ENCODE measurements around the gene WDR5.
A peak's percentile ranks its signal among the peaks of the same experiment; 100 is the strongest.

Gene WDR5

DNA sequence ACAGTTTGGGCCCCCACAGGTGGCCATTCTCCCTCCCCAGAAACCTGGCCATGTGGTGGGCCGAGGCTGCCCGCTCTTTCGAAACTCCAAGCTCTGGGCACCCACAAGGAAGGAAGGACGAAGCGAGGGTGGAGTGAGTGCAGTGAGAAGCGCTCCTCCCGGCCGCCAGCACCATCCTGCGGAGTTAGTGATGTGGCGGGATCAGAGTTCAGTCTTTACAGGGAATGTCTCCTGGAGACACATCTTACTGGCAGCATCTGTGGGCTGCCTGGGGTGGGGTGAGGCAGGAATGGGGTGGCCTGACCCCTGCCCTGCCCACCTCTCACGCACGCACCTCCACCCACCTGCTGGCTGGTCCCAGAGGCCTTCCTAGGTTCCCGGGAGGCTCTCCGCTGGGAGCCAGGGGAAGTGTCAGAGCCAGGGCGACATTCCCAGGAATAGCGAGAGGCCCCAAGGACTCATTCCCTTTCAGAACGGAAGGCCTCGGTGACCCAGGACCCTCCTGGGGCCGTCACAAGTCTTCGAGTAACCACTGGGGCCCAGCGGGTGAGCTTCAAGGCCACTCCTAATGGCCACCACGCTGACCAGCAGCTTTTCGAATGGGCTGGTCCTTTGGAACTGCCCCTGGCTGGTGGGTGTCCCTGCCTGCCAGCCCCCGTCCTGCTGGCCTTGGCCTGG lies 34.0 kb downstream of the WDR5 start:
- Mint-ChIP-seq H3K4me1 (ENCODE audit: low read depth in 2 of 2) (peaks cover 0 to 7% of the 10 kb centered on the region in 2 donors), H3K27ac (no peak overlapping the region), H3K27me3 (no peaks in the 10 kb centered on the region), H3K4me3 (no peak overlapping the region), H3K36me3 (ENCODE audit: insufficient read depth) (peaks cover 3% of the 10 kb centered on the region), H3K9me3 (no peaks in the 10 kb centered on the region)
- DNase-seq: no peak
- ATAC-seq (replicated peaks): no peak

DNA sequence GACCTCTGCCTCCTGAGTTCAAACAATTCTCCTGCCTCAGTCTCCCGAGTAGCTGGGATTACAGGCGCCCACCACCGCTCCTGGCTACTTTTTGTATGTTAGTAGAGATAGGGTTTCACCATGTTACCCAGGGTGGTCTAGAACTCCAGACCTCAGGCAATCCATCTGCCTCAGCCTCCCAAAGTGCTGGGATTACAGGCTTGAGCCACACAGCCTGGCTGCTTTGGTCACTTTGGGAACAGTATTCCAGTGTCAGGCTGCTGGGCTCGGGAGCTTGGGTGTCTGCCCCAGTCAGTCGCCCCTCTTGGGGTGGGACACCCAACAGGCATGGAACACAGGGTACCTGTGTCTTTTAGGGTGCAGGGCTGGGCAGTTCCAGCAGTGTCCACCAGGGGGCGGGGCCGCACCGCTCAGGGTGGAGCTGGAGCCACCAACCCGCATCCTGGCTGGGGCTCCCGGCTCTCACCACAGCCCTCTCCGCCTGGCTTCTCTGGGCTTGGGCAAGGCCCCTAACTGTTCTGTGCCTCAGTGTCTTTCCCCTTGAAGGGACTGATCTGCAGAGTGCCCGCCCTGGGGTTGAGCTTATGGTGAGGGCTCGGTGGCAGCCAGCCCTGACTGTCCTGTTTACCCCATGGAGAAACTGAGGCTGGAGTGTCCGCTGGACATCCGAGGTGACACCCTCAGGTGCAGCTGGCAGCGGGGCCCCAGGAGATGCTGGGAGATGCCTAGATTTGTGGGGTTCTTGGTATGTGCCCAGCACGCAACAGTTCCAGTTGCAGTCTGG lies 34.8 kb downstream of the WDR5 start:
- no peak overlapping the region for H3K27ac Mint-ChIP-seq
- no peaks in the 10 kb centered on the region for H3K27me3 Mint-ChIP-seq
- DNase-seq: no peak
- H3K9me3 Mint-ChIP-seq: no peaks in the 10 kb centered on the region
- H3K4me1 Mint-ChIP-seq (ENCODE audit: low read depth in 2 of 2): peaks cover 0 to 6% of the 10 kb centered on the region in 2 donors
- no peak overlapping the region for H3K4me3 Mint-ChIP-seq
- ATAC-seq (replicated peaks): no peak
- peaks cover 3% of the 10 kb centered on the region for H3K36me3 Mint-ChIP-seq (ENCODE audit: insufficient read depth)

DNA sequence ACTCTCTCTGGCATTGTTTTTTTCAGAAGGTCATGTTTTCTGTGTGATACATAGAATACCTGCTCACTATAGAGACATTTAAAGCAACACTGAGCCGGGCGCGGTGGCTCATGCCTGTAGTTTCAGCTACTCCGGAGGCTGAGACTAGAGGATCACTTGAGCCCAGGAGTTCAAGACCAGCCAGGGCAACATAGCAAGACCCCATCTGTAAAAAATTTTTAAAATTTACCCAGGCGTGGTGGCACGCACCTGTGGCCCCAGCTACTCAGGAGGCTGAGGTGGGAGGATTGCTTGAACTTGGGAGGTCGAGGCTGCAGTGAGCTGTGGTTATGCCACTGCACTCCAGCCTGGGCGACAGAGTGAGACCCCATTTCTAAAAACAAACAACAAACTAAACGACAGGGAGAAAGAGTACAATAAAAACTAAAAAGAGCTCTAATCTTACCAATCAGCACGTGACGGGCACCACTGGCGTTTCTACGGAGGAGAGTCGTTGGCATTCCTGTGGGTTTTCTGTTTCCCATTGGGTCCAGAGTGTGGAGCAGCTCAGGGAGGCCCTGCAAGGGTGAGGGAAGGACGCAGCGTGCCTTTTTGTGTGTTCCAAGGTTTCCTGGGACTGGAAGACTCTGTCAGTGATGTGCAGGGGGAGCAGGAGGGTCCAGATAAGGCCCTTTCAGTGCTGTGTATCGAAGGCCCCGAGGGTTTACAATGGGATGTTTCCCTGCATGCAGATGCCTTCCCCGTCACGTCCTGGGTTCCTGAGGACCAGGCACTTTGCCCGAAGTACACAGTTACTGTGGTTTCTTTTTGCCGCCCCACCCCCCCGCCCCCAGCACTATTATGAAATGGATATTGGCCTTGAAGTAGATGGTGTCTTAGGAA lies 35.7 kb downstream of the WDR5 start:
- Mint-ChIP-seq H3K27ac (no peak overlapping the region), H3K27me3 (no peaks in the 10 kb centered on the region), H3K4me1 (ENCODE audit: low read depth in 2 of 2) (peaks cover 0 to 5% of the 10 kb centered on the region in 2 donors), H3K9me3 (no peaks in the 10 kb centered on the region), H3K36me3 (ENCODE audit: insufficient read depth) (peaks cover 3% of the 10 kb centered on the region), H3K4me3 (no peak overlapping the region)
- ATAC-seq (replicated peaks) (no peak), DNase-seq (no peak)

DNA sequence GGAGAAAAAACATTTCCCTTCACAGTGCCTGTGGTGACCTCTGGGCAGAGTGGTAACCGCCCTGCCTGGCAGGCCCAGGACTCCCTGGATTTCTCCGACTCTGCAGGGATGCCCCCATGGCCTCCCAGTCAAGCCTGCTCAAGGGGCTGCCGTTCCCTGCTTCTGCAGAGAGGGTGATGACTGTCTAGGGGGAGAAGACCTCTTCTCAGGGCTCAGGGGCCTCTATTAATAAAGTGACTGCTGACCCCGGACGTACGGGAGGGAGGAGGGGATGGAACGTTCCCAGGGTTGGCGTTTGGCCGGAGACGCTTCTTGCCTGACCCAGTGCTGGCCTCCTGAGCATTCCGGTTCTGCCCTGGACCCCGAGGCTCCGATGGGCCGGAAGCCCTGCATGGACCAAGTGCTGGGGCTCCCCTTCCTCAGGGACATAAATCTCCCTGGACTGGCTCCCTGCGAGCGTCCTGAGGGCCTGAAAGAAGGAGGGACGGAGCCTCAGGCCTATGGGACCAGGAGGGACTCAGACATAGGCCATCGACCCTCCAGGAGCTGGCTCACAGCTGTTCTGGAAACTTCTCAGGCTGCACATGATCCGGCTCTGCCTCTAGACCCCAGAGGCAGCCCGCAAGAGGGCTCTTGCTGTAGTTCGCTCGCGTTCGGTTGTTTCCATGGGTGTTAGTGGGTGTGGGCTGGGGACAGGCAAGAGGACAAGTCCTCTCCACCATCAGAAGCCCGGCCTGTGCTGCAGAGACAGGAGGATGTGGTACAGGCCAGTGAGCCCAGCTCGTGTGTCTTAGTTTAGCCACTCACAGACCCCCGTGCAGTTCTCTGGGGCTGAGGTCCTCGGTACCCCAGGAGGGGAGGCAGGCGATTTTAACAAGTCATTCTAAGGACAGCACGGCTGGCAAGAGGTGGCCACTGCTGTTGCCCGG lies 36.6 kb downstream of the WDR5 start:
- H3K4me3 Mint-ChIP-seq: no peak overlapping the region
- H3K27me3 Mint-ChIP-seq: no peaks in the 10 kb centered on the region
- ATAC-seq (replicated peaks) (no peak), DNase-seq (no peak)
- H3K27ac Mint-ChIP-seq: peak overlapping the region in 1 of 2 donors; percentile 31
- peaks cover 0 to 5% of the 10 kb centered on the region in 2 donors for H3K4me1 Mint-ChIP-seq (ENCODE audit: low read depth in 2 of 2)
- H3K9me3 Mint-ChIP-seq: no peaks in the 10 kb centered on the region
- peaks cover 3% of the 10 kb centered on the region for H3K36me3 Mint-ChIP-seq (ENCODE audit: insufficient read depth)

DNA sequence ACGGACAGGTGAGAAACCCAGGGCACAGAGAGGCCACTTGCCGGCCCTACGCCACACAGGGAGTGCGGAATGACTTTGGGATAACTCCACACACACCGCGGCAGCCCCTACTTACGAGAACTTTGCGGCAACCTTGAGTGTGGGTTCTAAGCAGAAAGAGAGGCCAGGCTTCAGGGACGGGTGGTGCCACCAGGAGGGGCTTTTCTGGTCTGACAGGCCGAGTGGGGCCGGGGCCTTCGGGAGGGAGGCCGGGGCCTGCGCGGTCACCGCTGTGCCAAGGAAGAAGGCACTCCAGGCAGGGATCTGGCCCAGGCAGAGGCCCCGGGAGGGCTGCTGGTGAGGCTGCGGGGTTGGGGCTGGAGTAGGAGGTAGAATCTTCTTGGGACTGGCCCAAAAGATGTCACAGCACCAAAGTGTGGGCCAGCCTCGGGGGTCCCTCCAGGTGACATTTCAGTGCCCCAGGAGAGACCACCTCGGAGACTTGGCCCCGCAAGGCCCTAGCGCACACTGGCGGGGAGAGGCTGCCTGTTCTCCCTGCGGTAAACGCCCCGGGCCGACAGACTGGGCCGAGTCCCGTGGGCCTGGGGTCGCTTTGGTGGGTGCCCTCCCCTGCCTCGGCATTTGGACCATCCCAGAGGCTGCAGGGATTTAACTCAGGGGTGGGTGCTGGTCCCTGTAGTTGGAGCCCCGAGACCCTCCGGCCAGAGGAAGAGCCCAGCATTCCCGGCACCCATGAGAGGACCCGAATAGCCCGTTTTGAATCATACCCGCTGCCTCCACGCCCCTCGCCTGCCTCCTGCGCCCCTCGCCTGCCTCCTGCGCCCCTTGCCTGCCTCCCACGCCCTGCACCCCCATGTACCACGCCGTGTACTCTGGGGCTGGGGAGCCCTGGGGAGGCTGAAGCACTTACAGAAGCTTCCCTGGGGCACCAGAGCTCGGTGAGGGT lies 37.5 kb downstream of the WDR5 start:
- no peak for DNase-seq
- peak overlapping the region in 1 of 2 donors; percentile 31 for H3K27ac Mint-ChIP-seq

DNA sequence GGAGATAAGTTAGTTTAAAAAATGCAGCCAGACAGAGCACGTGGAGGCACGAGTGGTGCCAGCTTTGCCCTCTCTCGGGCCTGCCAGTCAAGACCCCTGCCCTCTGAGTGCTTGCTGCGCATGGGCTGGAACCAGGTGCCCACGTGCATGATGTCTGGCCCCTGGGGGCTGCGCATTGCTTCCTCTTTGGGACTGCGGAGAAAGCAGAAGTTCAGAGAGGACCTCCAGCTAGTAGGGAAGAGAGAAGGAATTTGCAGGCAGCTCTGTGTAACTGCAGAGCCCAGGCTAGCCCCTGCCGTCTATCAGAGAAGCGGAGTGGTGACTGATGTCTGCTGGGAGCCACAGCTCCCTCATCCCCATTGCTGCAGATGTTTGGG lies 38.2 kb downstream of the WDR5 start:
- ATAC-seq (replicated peaks) (no peak), DNase-seq (no peak)
- Mint-ChIP-seq H3K27me3 (no peaks in the 10 kb centered on the region), H3K4me1 (ENCODE audit: low read depth in 2 of 2) (peaks cover 2 to 7% of the 10 kb centered on the region in 2 donors), H3K4me3 (no peak overlapping the region), H3K36me3 (ENCODE audit: insufficient read depth) (peaks cover 3% of the 10 kb centered on the region), H3K9me3 (no peaks in the 10 kb centered on the region), H3K27ac (no peak overlapping the region)

More for the DNA sequence above, 37.5 kb downstream of the WDR5 start:
- H3K36me3 Mint-ChIP-seq (ENCODE audit: insufficient read depth): peaks cover 3% of the 10 kb centered on the region
- H3K4me1 Mint-ChIP-seq (ENCODE audit: low read depth in 2 of 2): peaks cover 0 to 5% of the 10 kb centered on the region in 2 donors
- H3K27me3 Mint-ChIP-seq: no peaks in the 10 kb centered on the region
- H3K4me3 Mint-ChIP-seq: no peak overlapping the region
- no peak for ATAC-seq (replicated peaks)
- no peaks in the 10 kb centered on the region for H3K9me3 Mint-ChIP-seq

DNA sequence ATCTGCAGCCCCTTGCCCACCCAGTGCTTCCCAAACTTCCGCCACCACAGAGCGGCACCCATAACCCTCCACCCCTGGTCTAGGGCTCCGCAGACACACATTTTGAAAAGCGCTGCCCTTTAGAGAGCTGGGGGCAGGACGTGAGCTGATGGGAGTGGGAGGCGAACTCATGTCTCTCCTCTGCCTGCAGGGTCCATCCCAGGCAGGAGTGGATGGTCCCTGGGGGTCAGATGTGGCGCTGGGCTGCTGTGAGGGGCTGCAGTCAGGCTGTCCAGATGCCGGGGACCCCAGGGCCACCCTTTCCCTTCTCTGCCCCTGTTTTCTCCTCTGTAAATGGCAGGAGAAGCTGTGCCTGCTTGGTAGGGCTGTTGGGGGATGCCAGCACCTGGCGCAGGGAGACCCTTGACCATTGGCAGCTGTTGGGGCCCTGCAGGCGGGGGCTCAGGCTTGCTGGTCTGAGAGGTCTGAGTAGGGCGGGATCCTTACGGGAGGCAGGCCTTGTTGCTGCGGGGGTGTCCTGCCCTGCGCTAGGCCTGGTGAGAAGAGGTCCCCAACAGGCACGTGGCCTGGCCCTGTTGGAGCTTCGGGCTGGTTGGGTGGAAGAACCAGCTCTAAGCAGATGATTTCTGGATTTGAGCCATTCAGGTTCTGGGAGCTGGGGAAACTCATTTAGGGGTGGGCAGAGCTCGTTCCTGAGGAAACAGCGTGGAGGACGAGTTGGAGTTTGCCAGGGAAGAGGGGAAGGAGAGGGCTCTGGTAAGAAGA lies 38.8 kb downstream of the WDR5 start:
- no peak overlapping the region for H3K4me3 Mint-ChIP-seq
- no peaks in the 10 kb centered on the region for H3K27me3 Mint-ChIP-seq
- H3K27ac Mint-ChIP-seq: peak overlapping the region in 1 of 2 donors; percentile 24
- peaks cover 8 to 12% of the 10 kb centered on the region in 2 donors for H3K4me1 Mint-ChIP-seq (ENCODE audit: low read depth in 2 of 2)
- ATAC-seq (replicated peaks) (no peak), DNase-seq (no peak)
- H3K36me3 Mint-ChIP-seq (ENCODE audit: insufficient read depth): peaks cover under 1% of the 10 kb centered on the region
- no peaks in the 10 kb centered on the region for H3K9me3 Mint-ChIP-seq

DNA sequence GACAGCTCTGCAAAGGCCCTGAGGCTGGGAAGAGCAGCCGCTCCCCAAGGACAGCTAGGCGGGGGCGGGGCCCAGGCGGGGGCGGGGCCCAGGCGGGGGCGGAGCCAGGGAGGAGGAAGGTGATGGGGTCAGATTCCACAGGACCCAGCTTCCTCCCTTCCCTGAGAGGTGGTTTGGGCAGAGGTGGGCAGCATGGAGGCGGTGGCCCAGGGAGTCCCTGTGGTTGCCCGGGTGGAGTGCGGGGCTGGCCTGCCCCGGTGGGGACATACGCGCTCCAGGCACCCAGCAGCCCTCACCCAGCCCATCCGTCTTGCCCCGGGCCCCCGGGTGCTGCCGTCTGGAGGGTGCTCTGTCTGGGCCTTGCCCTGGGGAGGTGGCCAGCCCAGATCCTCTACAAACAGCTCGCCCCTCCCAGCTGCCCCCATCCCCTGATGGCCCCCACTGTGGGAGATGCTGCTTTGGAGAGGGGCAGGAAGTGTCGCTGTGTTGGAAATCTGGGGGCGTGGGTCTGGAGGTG lies 39.5 kb downstream of the WDR5 start:
- no peak overlapping the region for H3K4me3 Mint-ChIP-seq
- ATAC-seq (replicated peaks) (no peak), DNase-seq (no peak)
- no peaks in the 10 kb centered on the region for H3K27me3 Mint-ChIP-seq
- no peak overlapping the region for H3K27ac Mint-ChIP-seq
- no peaks in the 10 kb centered on the region for H3K36me3 Mint-ChIP-seq (ENCODE audit: insufficient read depth)
- H3K4me1 Mint-ChIP-seq (ENCODE audit: low read depth in 2 of 2): peaks cover 15 to 18% of the 10 kb centered on the region in 2 donors
- no peaks in the 10 kb centered on the region for H3K9me3 Mint-ChIP-seq

DNA sequence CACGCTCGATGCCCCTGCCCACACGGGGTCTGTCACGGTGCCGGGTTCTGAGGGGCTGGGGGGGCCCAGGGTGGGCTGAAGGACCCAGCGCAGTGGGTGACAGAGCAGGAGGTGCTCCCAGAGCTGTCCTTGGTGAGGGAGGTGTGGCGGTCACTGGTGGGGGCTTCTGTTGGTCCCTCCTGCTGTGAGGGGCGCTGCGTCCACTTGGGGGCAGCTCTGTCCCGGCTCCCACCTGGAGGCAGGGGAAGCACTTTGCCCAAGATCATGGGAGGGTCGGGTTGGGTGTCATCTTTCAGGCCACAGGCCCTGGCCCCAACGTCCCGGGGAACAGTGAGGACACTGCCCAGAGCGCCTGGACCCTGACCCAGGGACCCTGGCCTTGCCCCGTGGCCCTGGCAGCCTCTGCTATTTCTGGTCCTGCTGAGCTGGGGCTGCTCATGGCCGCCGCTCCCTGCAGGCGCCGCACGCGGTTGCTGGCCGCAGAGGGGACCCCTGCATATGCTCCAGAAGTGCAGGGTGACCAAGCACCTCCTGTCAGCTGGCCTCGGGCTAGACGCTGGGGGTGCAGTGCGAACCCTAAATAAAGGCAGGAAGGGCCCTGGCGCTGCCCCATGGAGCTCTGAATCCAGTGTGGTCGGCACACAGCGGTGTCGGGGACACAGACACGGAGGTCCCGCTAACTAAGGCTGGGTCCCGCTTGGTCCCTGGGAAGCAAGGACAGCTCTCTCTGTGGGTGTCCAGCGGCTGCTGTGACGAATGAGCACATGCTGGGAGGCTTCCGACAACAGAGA lies 40.1 kb downstream of the WDR5 start:
- Mint-ChIP-seq H3K36me3 (ENCODE audit: insufficient read depth) (no peaks in the 10 kb centered on the region), H3K4me1 (ENCODE audit: low read depth in 2 of 2) (peaks cover 21 to 24% of the 10 kb centered on the region in 2 donors), H3K27me3 (no peaks in the 10 kb centered on the region), H3K27ac (no peak overlapping the region), H3K9me3 (no peaks in the 10 kb centered on the region), H3K4me3 (no peak overlapping the region)
- no peak for ATAC-seq (replicated peaks)
- DNase-seq: no peak

DNA sequence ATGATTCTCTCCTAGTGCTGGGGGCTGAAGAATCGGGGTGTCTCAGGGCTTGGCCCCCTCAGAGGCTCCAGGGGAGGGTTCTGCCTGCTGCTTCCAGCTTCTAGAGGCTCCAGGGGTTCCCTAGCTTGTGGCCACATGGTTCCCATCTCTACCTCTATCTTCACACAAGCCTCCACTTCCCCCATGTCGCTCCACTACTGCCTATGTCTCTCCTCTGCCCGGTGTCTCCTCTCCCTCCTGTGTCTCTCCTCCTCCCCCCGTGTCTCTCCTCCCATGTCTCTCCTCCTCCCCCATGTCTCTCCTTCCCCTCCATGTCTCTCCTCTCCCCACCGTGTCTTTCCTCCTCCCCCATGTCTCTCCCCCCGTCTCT lies 40.7 kb downstream of the WDR5 start:
- Mint-ChIP-seq H3K36me3 (ENCODE audit: insufficient read depth) (peaks cover 3% of the 10 kb centered on the region), H3K27me3 (no peaks in the 10 kb centered on the region), H3K4me3 (no peak overlapping the region), H3K4me1 (ENCODE audit: low read depth in 2 of 2) (peaks cover 25 to 29% of the 10 kb centered on the region in 2 donors), H3K9me3 (no peaks in the 10 kb centered on the region), H3K27ac (no peak overlapping the region)
- ATAC-seq (replicated peaks) (no peak), DNase-seq (no peak)

DNA sequence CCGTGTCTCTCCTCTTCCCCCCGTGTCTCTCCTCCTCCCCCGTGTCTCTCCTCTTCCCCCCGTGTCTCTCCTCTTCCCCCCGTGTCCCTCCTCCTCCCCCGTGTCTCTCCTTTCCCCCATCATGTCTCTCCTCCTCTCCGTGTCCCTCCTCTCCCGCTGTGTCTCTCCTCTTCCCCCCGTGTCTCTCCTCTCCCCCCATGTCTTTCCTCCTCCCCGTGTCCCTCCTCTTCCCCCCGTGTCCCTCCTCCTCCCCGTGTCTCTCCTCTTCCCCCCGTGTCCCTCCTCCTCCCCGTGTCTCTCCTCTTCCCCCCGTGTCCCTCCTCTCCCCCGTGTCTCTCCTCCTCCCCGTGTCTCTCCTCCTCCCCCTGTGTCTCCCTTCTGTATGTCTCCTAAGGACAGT lies 41.3 kb downstream of the WDR5 start:
- H3K9me3 Mint-ChIP-seq: no peaks in the 10 kb centered on the region
- H3K4me3 Mint-ChIP-seq: no peak overlapping the region
- no peak overlapping the region for H3K27ac Mint-ChIP-seq
- peaks cover 31 to 35% of the 10 kb centered on the region in 2 donors for H3K4me1 Mint-ChIP-seq (ENCODE audit: low read depth in 2 of 2)
- no peaks in the 10 kb centered on the region for H3K27me3 Mint-ChIP-seq
- DNase-seq: no peak
- ATAC-seq (replicated peaks): no peak
- peaks cover 9% of the 10 kb centered on the region for H3K36me3 Mint-ChIP-seq (ENCODE audit: insufficient read depth)

Measured in effector memory CD8-positive, alpha-beta T cell (primary cell).